Neutrophil (primary cell): Measurements from ENCODE around the gene HCN3.
"Not testable (repeated sequence)": the region's sequence is repeated elsewhere in the genome, so short reads cannot be mapped to it uniquely, and the experiment has no call there.

Experiments used
- H3K27ac ChIP-seq: fragments of 200-600 bp; sonication (generic); 2 replicates; pipeline ENCODE4 v1.5.1; 2016; ENCODE audit warnings: mild to moderate bottlenecking, moderate library complexity
- H3K27me3 ChIP-seq: fragments of 200-600 bp; sonication (generic); 2 replicates; pipeline ENCODE4 v1.6.0; 2016; ENCODE audit warnings: mild to moderate bottlenecking
- H3K36me3 ChIP-seq: fragments of 200-600 bp; sonication (generic); 2 replicates; pipeline ENCODE4 v1.5.1; 2017
- H3K4me1 ChIP-seq, 2 experiments: fragments of 200-600 bp in 1 of 2; sonication (generic) in 1 of 2; 1 replicate in 1 of 2; 2 replicates in 1 of 2; pipeline versions ENCODE4 v1.5.1 to v1.6.1; 2013 to 2016; ENCODE audit warnings: low read depth in 1 of 2, low read length in 1 of 2, mild to moderate bottlenecking in 1 of 2, moderate library complexity in 1 of 2; ENCODE audit not compliant: control insufficient read depth in 1 of 2, insufficient read depth in 1 of 2
- H3K4me3 ChIP-seq, 2 experiments: fragments of 200-600 bp in 1 of 2; sonication (generic) in 1 of 2; 1 replicate in 1 of 2; 2 replicates in 1 of 2; pipeline ENCODE4 v1.5.1; 2013 to 2016; ENCODE audit warnings: low read depth in 1 of 2, low read length in 1 of 2, mild to moderate bottlenecking in 1 of 2, moderate library complexity in 1 of 2
- H3K9me3 ChIP-seq: fragments of 200-600 bp; sonication (generic); 2 replicates; pipeline ENCODE4 v1.5.1; 2016
- TF ChIP-seq, protein P1 (sequence below): fragments of 200-600 bp; sonication (generic); IDR thresholded peaks from 2 replicates; pipeline ENCODE4 v1.5.1; 2016; ENCODE audit warnings: antibody characterized with exemption

Gene HCN3

DNA sequence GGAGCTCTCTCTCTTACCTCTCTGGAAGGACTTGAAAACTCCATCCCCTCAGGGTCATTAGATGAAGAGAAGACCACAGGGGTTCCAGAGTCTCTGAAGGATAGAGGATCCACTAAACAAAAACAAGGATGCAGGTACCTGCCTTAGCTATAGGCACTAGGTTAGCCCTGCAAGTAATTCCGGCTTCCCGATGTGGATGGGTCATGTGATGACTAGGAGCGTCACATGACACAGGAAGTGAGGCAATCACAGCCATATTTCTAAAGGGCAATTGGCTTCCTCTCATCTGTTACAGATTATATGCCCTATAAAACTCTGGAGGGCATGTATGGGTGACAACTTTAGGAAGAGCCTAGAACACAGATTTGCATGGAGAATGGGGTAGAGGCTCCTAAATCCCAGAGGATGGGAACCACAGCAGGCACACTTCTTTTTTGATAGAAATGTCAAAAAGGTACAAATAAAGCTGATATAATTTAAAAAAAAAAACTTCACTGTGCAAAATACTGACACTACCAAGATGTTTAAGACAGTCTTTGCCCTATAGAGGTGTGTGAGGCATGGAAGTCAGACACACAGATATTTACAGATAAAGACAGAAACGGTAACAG lies 36.1 kb upstream of the HCN3 start:
- H3K4me1 ChIP-seq, result peaks cover 79 to 85% of the 10 kb centered on the region in 2 experiments
- H3K27ac ChIP-seq, result peak overlapping the region; percentile 86
- H3K4me3 ChIP-seq, result peak overlapping the region; percentile 59 to 95

DNA sequence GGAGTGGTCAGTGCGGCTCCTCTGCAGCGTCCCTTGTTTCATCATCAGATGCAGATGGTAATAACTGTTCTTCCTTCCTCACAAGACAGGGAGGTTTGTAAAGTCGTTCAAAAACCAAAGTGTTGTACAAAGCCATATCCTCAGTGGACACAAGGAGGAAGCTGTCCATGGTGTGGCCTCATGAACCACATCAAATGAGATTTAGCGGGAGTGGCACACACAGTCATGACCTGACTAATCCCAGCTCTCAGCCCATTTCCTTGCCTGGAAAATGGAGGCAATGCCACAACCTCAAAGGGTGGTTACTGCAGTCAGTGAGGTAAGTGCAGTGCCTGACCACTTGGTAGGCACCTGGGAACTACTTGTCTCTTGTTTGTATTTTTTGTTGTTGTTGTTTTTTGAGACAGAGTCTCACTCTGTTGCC lies 35.4 kb upstream of the HCN3 start:
- TF ChIP-seq, protein P1, sequence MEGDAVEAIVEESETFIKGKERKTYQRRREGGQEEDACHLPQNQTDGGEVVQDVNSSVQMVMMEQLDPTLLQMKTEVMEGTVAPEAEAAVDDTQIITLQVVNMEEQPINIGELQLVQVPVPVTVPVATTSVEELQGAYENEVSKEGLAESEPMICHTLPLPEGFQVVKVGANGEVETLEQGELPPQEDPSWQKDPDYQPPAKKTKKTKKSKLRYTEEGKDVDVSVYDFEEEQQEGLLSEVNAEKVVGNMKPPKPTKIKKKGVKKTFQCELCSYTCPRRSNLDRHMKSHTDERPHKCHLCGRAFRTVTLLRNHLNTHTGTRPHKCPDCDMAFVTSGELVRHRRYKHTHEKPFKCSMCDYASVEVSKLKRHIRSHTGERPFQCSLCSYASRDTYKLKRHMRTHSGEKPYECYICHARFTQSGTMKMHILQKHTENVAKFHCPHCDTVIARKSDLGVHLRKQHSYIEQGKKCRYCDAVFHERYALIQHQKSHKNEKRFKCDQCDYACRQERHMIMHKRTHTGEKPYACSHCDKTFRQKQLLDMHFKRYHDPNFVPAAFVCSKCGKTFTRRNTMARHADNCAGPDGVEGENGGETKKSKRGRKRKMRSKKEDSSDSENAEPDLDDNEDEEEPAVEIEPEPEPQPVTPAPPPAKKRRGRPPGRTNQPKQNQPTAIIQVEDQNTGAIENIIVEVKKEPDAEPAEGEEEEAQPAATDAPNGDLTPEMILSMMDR, result no peak
- H3K27me3 ChIP-seq, result no peaks in the 10 kb centered on the region
- H3K4me1 ChIP-seq, result peaks cover 73 to 78% of the 10 kb centered on the region in 2 experiments
- H3K4me3 ChIP-seq, result peak overlapping the region; percentile 59 to 95
- H3K9me3 ChIP-seq, result no peaks in the 10 kb centered on the region
- H3K36me3 ChIP-seq, result peaks cover 30% of the 10 kb centered on the region
- peak overlapping the region; percentile 86 for H3K27ac ChIP-seq

More for the DNA sequence above, 36.1 kb upstream of the HCN3 start:
- H3K27me3 ChIP-seq, result no peaks in the 10 kb centered on the region
- TF ChIP-seq, protein P1, result no peak
- no peaks in the 10 kb centered on the region for H3K9me3 ChIP-seq
- peaks cover 37% of the 10 kb centered on the region for H3K36me3 ChIP-seq

DNA sequence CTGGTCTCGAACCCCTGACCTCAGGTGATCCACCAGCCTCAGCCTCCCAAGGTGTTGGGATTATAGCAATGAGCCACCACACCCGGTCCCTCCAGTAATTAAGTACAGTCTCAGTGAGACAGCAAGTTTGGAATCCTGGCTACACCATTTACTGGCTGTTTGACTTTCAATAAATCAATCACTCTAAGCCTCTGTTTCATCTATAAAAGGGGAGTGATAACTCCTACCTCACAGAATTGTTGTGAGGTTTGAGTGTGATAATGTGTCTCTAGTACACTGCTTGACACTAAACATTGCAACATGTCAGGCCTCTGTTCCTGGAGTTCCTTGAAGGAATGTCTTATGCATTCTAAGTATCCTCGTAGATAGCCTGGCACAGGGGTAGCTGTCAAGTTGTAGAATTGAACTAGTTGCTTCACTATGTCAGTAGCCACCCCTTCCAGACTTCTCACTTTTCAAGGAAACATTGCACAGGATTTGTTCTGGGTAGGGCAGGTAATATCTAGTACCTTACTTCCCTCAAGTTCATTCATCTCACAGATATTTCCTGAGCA lies 34.4 kb upstream of the HCN3 start:
- Histone ChIP-seq H3K4me1 (peaks cover 65 to 68% of the 10 kb centered on the region in 2 experiments), H3K36me3 (peaks cover 20% of the 10 kb centered on the region), H3K27ac (peak overlapping the region; percentile 86), H3K27me3 (no peaks in the 10 kb centered on the region), H3K4me3 (peak overlapping the region; percentile 59 to 95), H3K9me3 (no peaks in the 10 kb centered on the region)
- TF ChIP-seq, protein P1, result no peak

DNA sequence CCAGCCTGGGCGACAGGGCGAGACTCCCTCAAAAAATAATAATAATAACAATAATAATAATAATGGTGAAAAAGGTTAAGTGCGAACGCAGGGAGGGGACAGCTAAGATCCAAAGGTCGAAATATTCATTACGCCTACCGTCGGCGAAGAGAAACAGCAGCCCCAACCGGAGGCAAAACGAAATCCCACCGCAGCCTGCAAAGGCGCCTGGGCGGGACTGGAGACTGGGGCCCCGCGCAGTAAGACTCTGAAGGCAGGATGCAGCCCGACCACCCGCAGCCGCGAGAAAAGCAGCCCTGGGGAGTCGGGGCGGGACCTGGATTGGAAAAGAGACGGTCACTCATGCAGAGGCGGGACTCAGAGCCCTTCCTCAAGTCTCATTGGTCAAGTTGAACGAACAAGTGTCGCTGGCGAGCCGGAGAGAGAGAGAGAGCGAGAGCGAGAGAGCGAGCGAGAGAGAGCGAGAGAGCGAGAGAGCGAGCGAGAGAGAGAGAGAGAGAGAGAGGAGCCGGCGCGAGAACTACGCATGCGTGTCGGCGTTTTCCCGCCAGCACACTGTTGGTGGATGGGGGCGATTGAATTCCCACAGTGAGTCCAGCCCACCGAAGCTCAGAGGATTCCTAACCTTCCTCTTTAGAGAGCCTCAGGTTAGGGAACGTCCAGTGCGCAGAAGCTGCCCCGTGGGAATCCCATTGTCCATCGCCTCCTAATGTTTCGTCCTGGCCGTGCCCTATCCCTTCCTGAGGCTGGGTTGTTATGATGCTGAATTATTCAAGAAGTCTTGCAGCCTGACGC lies 32.7 kb upstream of the HCN3 start:
- H3K9me3 ChIP-seq, result no peaks in the 10 kb centered on the region

DNA sequence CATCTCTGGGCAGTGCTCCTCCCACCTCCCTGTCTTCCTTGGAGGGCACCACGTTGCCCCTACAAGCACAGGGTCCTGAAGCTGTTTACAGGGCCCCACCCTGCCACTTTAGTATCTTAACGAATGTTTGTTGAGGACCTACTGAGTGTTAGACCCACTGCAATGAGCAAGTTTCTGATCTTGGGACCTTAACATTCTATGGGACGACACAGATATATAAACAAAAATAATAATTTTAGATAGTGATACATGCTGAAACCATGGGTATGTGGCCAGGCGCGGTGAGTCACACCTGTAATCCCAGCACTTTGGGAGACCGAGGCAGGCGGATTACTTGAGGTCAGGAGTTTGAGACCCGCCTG lies 32.1 kb upstream of the HCN3 start:
- no peaks in the 10 kb centered on the region for H3K9me3 ChIP-seq
- H3K4me3 ChIP-seq, result peak overlapping the region; percentile 92 to 95
- H3K27me3 ChIP-seq, result no peaks in the 10 kb centered on the region
- H3K27ac ChIP-seq, result peak overlapping the region; percentile 86
- TF ChIP-seq, protein P1, result no peak
- H3K4me1 ChIP-seq, result peaks cover 47 to 52% of the 10 kb centered on the region in 2 experiments
- peaks cover under 1% of the 10 kb centered on the region for H3K36me3 ChIP-seq

More for the DNA sequence above, 32.7 kb upstream of the HCN3 start:
- peaks cover 50 to 53% of the 10 kb centered on the region in 2 experiments for H3K4me1 ChIP-seq
- H3K27me3 ChIP-seq, result no peaks in the 10 kb centered on the region
- peak overlapping the region; percentile 86 for H3K27ac ChIP-seq
- TF ChIP-seq, protein P1, result peak; percentile 63
- peaks cover 6% of the 10 kb centered on the region for H3K36me3 ChIP-seq
- peak overlapping the region; percentile 92 to 95 for H3K4me3 ChIP-seq

DNA sequence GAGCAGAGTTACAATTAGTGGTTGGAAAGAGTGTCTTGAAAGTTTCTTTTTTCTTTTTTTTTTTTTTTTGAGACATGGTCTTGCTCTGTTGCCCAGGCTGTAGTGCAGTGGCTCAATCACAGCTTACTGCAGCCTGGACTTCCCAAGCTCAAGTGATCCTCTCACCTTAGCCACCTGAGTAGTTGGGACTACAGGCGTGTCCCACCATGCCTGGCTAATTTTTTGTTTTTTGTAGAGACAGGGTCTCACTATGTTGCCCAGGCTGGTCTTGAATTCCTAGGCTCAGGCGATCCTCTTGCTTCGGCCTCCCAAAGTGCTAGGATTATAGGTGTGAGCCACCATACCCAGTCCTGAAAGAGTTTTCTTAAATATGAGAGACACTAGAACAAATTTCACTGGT lies 30.5 kb upstream of the HCN3 start:
- H3K27me3 ChIP-seq, H3K36me3 ChIP-seq, H3K27ac ChIP-seq, H3K4me3 ChIP-seq, H3K9me3 ChIP-seq: not testable (repeated sequence)
- H3K4me1 ChIP-seq, result peaks cover 44 to 45% of the 10 kb centered on the region in 2 experiments
